WERI-Rb-1 (cell line): Measurements from ENCODE around the gene GDF15.

ENCODE experiments used
- DNase-seq: peaks from one replicate; pipeline ENCODE4 v3.0.0-alpha.2; 2020
- H3K27ac ChIP-seq: fragments of 250-450 bp; sonication (Bioruptor Pico); 2 replicates; pipeline ENCODE4 v1.5.1; 2020; ENCODE audit warnings: mild to moderate bottlenecking, moderate library complexity
- H3K27me3 ChIP-seq: fragments of 250-450 bp; sonication (Bioruptor Pico); 2 replicates; pipeline ENCODE4 v1.5.1; 2021; ENCODE audit warnings: mild to moderate bottlenecking, low read depth, moderate library complexity; ENCODE audit not compliant: insufficient read depth, severe bottlenecking
- H3K36me3 ChIP-seq: fragments of 250-450 bp; sonication (Bioruptor Pico); 2 replicates; pipeline ENCODE4 v1.5.1; 2020; ENCODE audit warnings: mild to moderate bottlenecking, moderate library complexity
- H3K4me3 ChIP-seq: 2 replicates; pipeline ENCODE4 v1.5.1; 2011; ENCODE audit warnings: low read depth, mild to moderate bottlenecking, control low read depth, low read length
- H3K9me3 ChIP-seq: fragments of 250-450 bp; sonication (Bioruptor Pico); 2 replicates; pipeline ENCODE4 v1.5.1; 2021; ENCODE audit warnings: mild to moderate bottlenecking, moderate library complexity; ENCODE audit not compliant: severe bottlenecking
- TF ChIP-seq, protein P1 (sequence below): IDR thresholded peaks from 2 replicates; pipeline ENCODE4 v1.5.1; 2011; ENCODE audit warnings: low read depth, mild to moderate bottlenecking, control low read depth, inconsistent platforms, low read length

The GDF15 gene

DNA sequence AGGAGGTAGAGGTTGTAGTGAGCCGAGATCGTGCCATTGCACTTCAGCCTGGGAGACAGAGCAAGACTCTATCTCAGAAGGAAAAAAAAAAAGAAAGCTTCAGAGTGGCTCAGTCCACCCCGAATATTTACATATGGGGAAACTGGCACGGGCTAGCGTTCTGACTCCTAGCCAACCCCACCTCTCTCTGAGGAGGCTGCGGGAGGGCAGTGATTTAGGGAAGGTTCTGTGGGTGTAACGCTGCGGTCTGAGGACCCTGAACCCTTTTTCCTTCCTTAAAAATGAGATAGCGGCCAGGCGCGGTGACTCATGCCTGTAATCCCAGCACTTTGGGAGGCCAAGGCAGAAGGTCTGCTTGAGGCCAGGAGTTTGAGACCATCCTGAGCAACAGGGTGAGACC lies 6.5 kb downstream of the GDF15 start:
- H3K27ac ChIP-seq: no peak overlapping the region
- H3K27me3 ChIP-seq: no peaks in the 10 kb centered on the region
- no peak for DNase-seq

DNA sequence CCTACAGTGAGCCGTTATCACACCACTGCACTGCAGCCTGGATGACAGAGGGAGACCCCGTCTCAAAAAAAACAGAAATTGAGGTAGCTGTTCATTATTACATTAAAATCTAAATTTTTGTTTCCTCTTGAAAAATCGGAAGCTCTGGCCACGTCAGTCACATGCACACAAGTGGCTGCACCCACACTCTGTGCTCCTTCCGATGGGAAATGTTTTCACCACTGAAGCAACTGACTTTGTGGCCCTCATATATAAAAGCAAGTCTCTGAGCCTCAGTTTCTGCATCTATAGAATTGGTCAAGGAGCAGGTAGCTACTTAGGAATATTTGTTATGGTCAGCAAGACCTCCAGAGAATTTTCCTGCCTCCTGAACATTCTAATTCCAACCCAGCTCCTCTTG lies 7.0 kb downstream of the GDF15 start:
- TF ChIP-seq, protein P1, sequence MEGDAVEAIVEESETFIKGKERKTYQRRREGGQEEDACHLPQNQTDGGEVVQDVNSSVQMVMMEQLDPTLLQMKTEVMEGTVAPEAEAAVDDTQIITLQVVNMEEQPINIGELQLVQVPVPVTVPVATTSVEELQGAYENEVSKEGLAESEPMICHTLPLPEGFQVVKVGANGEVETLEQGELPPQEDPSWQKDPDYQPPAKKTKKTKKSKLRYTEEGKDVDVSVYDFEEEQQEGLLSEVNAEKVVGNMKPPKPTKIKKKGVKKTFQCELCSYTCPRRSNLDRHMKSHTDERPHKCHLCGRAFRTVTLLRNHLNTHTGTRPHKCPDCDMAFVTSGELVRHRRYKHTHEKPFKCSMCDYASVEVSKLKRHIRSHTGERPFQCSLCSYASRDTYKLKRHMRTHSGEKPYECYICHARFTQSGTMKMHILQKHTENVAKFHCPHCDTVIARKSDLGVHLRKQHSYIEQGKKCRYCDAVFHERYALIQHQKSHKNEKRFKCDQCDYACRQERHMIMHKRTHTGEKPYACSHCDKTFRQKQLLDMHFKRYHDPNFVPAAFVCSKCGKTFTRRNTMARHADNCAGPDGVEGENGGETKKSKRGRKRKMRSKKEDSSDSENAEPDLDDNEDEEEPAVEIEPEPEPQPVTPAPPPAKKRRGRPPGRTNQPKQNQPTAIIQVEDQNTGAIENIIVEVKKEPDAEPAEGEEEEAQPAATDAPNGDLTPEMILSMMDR: no peak
- H3K36me3 ChIP-seq: peaks cover 11% of the 10 kb centered on the region
- no peak overlapping the region for H3K27ac ChIP-seq
- no peak for DNase-seq
- no peak overlapping the region for H3K4me3 ChIP-seq
- H3K27me3 ChIP-seq: no peaks in the 10 kb centered on the region
- peaks cover 4% of the 10 kb centered on the region for H3K9me3 ChIP-seq

More for the DNA sequence above, 6.5 kb downstream of the GDF15 start:
- Histone ChIP-seq H3K9me3 (peaks cover 4% of the 10 kb centered on the region), H3K4me3 (no peak overlapping the region), H3K36me3 (peaks cover 11% of the 10 kb centered on the region)
- TF ChIP-seq, protein P1: no peak

DNA sequence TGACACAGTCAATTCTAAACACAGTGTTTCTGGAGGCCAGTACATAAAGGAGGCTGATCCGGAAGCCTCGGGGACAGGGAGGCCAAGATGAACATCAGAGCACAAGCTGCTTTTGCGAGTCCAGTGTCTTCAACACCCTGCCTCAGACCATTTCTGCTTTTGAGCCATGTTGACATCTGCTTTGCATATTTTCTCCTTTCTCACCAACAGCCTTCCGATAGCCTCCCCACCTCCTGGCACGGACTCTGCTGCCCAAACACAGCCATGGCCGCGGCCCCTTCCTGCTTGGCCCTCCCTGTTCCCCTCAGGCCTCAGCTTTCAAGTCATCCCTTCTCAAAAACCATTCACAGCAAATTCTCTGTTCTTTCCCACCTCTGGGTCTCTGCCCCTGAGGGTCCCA lies 7.9 kb downstream of the GDF15 start:
- Histone ChIP-seq H3K27me3 (no peaks in the 10 kb centered on the region), H3K36me3 (peaks cover 8% of the 10 kb centered on the region), H3K27ac (no peak overlapping the region), H3K4me3 (no peak overlapping the region), H3K9me3 (peaks cover 4% of the 10 kb centered on the region)
- no peak for DNase-seq
- TF ChIP-seq, protein P1: no peak

DNA sequence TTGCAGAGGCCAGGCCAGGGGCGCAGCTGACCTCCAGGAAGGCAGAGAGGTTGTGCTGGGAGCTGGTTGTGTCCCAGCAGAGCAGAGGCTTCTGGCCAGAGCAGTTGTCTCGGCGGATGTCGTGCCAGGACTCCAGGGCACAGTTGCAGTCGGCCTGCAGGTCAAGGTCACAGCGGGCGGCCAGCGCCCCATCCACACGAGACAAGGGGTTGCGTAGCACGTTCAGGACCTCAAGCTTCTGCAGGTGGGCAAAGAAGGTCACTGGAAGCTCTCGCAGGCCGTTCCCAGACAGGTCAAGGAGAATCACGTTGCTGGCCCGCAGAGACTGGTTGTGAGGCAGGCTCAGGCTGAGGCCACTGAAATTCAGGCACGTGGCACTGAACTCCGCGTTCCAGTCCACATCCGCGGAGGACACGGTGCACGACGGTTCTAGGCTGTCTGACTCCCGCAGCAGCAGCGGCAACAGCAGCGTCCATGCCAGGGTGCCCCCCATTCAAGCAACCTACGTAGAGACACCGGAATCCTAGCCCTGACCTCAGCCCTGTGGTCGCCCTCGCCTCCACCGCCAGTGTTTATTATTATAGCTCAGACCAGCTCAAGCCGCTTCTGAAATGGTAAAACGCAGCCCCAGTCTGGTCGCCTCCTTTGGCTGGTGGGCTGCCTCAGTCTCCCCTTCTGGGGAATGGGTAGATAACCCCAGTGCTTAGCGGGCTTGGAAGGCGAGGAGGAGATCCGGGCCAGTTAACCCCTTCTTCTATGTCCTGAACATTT lies 10.7 kb downstream of the GDF15 start:
- Histone ChIP-seq H3K27ac (no peak overlapping the region), H3K27me3 (no peaks in the 10 kb centered on the region), H3K36me3 (no peaks in the 10 kb centered on the region), H3K4me3 (no peak overlapping the region), H3K9me3 (no peaks in the 10 kb centered on the region)
- TF ChIP-seq, protein P1: no peak
- no peak for DNase-seq

DNA sequence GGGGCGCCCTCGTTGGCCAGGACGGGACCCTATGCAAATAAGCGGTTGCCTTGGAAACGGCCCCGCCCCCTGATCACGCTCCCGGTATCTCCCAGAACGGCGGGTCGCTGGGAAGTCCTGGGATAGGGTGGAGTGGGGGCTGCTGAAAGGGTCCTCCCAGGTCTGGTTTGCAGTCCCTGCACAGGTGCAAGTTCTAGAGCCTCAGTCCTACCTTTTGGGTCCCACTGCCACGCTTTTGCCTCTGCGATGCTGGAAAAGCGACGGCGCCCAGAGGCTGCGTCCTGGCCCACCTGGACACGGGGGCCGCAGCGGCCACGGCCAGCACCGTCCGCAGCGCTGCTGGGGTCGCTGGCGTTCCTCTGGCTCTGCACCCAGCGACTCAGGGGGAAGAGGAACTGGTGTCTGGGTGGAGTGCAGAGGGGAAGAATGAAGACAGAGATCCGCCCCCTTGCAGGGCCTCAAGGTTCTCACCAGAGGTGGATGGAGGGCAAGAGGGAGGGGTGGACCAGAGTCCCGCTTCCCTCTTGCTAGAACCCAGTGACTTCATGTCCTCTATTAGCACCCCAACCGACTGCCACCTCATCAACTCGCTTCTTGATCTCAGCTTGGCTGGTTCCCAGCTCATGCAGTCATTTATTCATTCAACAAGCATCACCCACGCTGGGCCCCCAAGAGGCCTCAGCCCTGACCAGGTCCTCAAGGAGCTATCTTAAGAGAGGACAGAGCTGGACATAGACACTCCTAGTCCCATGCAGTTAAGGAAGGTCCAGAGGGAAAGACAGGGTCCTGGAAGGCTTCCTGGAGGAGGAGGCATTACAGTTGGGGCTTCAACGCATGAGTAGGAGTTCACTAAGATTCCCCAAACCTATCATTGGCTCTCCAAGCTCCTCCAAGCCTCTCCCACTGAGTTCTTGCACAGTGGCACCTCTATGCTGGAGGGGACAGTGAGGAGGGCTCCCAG lies 11.6 kb downstream of the GDF15 start, which contains the start of gene LRRC25:
Gene LRRC25 (minus strand): TSS at position 381 of the 961 bp plus-strand sequence. CDS start 659 bp downstream, outside the sequence.
- no peaks in the 10 kb centered on the region for H3K36me3 ChIP-seq
- no peak for DNase-seq
- TF ChIP-seq, protein P1: no peak
- H3K9me3 ChIP-seq: no peaks in the 10 kb centered on the region
- H3K27me3 ChIP-seq: no peaks in the 10 kb centered on the region
- no peak within 1 kb of the TSS for H3K27ac ChIP-seq
- no peak within 1 kb of the TSS for H3K4me3 ChIP-seq
